ENCODE measurements around the gene TXNDC12. TPM values are rescaled to one million over a fixed set of nuclear protein-coding genes. Genes with fewer than 3 reads are reported as not detected.
"Not testable (repeated sequence)": the region's sequence is repeated elsewhere in the genome, so short reads cannot be mapped to it uniquely, and the experiment has no call there.

TXNDC12 gene
- total RNA-seq, 1 experiment from 2014 or later, result 80.9 TPM

DNA sequence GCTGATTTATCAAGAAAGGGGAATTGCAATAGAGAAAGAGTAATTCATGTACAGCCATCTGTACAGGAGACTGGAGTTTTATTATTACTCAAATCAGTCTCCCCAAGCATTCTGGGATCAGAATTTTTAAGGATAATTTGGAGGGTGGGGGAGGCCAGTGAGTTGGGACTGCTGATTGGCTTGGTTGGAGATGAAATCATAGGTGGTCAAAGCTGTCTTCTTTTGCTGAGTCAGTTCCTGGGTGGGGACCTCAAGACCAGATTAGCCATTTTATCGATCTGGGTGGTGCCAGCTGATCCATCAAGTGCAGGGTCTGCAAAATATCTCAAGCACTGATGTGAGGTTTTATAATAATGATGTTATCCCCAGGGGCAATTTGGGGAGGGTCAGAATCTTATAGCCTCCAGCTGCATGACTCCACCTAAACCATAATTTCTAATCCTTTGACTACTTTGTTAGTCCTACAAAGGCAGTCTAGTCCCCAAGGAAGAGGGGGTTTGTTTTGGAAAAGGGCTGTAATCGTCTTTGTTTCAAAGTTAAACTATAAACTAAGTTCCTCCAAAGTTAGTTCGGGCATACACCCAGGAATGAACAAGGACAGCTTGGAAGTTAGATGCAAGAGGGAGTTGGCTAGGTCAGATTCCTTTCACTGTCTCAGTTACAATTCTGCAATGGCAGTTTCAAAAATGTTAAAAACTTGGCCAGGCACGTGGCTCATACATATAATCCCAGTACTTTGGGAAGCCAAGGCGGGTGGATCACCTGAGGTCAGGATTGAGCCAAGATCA, 47.6 kb downstream of the TXNDC12 start:
- Mint-ChIP-seq H3K27ac (peak overlapping the region; percentile 63; the same call in 1 of the 2 replicates), H3K36me3 (no peaks in the 10 kb centered on the region), H3K27me3 (ENCODE audit: low read depth) (no peaks in the 10 kb centered on the region; the same call in 1 of the 2 replicates), H3K4me3 (peak overlapping the region; percentile 29), H3K9me3 (no peaks in the 10 kb centered on the region), H3K4me1 (peaks cover 23% of the 10 kb centered on the region)
- ATAC-seq, result no peak
- TF ChIP-seq, protein P1, sequence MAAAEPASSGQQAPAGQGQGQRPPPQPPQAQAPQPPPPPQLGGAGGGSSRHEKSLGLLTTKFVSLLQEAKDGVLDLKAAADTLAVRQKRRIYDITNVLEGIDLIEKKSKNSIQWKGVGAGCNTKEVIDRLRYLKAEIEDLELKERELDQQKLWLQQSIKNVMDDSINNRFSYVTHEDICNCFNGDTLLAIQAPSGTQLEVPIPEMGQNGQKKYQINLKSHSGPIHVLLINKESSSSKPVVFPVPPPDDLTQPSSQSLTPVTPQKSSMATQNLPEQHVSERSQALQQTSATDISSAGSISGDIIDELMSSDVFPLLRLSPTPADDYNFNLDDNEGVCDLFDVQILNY (CRISPR knock-in tag; IDR thresholded peaks at IDR 0.05), result no peak
- TF ChIP-seq GABPB1 (CRISPR knock-in tag; IDR thresholded peaks at IDR 0.05), result no peak
- TF ChIP-seq, protein P2, sequence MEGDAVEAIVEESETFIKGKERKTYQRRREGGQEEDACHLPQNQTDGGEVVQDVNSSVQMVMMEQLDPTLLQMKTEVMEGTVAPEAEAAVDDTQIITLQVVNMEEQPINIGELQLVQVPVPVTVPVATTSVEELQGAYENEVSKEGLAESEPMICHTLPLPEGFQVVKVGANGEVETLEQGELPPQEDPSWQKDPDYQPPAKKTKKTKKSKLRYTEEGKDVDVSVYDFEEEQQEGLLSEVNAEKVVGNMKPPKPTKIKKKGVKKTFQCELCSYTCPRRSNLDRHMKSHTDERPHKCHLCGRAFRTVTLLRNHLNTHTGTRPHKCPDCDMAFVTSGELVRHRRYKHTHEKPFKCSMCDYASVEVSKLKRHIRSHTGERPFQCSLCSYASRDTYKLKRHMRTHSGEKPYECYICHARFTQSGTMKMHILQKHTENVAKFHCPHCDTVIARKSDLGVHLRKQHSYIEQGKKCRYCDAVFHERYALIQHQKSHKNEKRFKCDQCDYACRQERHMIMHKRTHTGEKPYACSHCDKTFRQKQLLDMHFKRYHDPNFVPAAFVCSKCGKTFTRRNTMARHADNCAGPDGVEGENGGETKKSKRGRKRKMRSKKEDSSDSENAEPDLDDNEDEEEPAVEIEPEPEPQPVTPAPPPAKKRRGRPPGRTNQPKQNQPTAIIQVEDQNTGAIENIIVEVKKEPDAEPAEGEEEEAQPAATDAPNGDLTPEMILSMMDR (IDR thresholded peaks at IDR 0.05), result no peak
- TF ChIP-seq, protein P3, sequence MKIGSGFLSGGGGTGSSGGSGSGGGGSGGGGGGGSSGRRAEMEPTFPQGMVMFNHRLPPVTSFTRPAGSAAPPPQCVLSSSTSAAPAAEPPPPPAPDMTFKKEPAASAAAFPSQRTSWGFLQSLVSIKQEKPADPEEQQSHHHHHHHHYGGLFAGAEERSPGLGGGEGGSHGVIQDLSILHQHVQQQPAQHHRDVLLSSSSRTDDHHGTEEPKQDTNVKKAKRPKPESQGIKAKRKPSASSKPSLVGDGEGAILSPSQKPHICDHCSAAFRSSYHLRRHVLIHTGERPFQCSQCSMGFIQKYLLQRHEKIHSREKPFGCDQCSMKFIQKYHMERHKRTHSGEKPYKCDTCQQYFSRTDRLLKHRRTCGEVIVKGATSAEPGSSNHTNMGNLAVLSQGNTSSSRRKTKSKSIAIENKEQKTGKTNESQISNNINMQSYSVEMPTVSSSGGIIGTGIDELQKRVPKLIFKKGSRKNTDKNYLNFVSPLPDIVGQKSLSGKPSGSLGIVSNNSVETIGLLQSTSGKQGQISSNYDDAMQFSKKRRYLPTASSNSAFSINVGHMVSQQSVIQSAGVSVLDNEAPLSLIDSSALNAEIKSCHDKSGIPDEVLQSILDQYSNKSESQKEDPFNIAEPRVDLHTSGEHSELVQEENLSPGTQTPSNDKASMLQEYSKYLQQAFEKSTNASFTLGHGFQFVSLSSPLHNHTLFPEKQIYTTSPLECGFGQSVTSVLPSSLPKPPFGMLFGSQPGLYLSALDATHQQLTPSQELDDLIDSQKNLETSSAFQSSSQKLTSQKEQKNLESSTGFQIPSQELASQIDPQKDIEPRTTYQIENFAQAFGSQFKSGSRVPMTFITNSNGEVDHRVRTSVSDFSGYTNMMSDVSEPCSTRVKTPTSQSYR (CRISPR knock-in tag; IDR thresholded peaks at IDR 0.05), result no peak
- no peak for TF ChIP-seq ZNF232 (CRISPR knock-in tag; IDR thresholded peaks at IDR 0.05)
- TF ChIP-seq TP53 (CRISPR knock-in tag; IDR thresholded peaks at IDR 0.05), result no peak
- TF ChIP-seq NFATC4 (CRISPR knock-in tag; IDR thresholded peaks at IDR 0.05), result no peak
- TF ChIP-seq SMAD4 (CRISPR knock-in tag; IDR thresholded peaks at IDR 0.05), result no peak
- TF ChIP-seq NR1H2 (CRISPR knock-in tag; IDR thresholded peaks at IDR 0.05), result no peak
- TF ChIP-seq, protein P4, sequence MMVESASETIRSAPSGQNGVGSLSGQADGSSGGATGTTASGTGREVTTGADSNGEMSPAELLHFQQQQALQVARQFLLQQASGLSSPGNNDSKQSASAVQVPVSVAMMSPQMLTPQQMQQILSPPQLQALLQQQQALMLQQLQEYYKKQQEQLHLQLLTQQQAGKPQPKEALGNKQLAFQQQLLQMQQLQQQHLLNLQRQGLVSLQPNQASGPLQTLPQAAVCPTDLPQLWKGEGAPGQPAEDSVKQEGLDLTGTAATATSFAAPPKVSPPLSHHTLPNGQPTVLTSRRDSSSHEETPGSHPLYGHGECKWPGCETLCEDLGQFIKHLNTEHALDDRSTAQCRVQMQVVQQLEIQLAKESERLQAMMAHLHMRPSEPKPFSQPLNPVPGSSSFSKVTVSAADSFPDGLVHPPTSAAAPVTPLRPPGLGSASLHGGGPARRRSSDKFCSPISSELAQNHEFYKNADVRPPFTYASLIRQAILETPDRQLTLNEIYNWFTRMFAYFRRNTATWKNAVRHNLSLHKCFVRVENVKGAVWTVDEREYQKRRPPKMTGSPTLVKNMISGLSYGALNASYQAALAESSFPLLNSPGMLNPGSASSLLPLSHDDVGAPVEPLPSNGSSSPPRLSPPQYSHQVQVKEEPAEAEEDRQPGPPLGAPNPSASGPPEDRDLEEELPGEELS (CRISPR knock-in tag; IDR thresholded peaks at IDR 0.05), result no peak
- TF ChIP-seq ELF4 (CRISPR knock-in tag; IDR thresholded peaks at IDR 0.05; ENCODE audit: low read depth), result no peak
- TF ChIP-seq, protein P5, sequence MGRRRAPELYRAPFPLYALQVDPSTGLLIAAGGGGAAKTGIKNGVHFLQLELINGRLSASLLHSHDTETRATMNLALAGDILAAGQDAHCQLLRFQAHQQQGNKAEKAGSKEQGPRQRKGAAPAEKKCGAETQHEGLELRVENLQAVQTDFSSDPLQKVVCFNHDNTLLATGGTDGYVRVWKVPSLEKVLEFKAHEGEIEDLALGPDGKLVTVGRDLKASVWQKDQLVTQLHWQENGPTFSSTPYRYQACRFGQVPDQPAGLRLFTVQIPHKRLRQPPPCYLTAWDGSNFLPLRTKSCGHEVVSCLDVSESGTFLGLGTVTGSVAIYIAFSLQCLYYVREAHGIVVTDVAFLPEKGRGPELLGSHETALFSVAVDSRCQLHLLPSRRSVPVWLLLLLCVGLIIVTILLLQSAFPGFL (CRISPR knock-in tag; IDR thresholded peaks at IDR 0.05; ENCODE audit: borderline replicate concordance), result no peak
- TF ChIP-seq FOXK1 (CRISPR knock-in tag; IDR thresholded peaks at IDR 0.05), result no peak
- no peak for TF ChIP-seq MYBL2 (CRISPR knock-in tag; IDR thresholded peaks at IDR 0.05)
- no peak for TF ChIP-seq CBFB (CRISPR knock-in tag; IDR thresholded peaks at IDR 0.05; ENCODE audit: low read depth)
- TF ChIP-seq, protein P6, sequence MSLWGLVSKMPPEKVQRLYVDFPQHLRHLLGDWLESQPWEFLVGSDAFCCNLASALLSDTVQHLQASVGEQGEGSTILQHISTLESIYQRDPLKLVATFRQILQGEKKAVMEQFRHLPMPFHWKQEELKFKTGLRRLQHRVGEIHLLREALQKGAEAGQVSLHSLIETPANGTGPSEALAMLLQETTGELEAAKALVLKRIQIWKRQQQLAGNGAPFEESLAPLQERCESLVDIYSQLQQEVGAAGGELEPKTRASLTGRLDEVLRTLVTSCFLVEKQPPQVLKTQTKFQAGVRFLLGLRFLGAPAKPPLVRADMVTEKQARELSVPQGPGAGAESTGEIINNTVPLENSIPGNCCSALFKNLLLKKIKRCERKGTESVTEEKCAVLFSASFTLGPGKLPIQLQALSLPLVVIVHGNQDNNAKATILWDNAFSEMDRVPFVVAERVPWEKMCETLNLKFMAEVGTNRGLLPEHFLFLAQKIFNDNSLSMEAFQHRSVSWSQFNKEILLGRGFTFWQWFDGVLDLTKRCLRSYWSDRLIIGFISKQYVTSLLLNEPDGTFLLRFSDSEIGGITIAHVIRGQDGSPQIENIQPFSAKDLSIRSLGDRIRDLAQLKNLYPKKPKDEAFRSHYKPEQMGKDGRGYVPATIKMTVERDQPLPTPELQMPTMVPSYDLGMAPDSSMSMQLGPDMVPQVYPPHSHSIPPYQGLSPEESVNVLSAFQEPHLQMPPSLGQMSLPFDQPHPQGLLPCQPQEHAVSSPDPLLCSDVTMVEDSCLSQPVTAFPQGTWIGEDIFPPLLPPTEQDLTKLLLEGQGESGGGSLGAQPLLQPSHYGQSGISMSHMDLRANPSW (CRISPR knock-in tag; conservative IDR thresholded peaks at IDR 0.05; ENCODE audit: low read depth), result no peak
- ChIA-PET POLR2A (no interaction called here), CTCF (no interaction called here)
- no peak for DNase-seq (ENCODE audit: low spot score)

DNA sequence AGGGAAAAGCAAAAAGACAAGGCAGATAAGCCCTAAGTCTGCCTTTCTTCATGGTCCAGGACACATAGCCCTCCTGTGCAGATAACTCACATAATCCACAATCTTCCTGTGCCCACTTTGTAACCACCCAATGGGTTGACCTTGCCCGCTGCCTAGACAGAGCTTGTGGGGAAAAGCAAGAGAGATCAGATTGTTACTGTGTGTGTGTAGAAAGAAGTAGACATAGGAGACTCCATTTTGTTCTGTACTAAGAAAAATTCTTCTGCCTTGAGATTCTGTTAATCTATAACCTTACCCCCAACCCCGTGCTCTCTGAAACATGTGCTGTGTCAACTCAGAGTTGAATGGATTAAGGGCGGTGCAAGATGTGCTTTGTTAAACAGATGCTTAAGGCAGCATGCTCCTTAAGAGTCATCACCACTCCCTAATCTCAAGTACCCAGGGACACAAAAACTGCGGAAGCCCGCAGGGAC, 48.9 kb downstream of the TXNDC12 start:
- ATAC-seq, result peak; percentile 29; the same call in 1 of the 2 replicates
- H3K27me3 Mint-ChIP-seq (ENCODE audit: low read depth); CTCF ChIA-PET; POLR2A ChIA-PET; H3K4me3 Mint-ChIP-seq; H3K9me3 Mint-ChIP-seq; H3K36me3 Mint-ChIP-seq; DNase-seq (ENCODE audit: low spot score): not testable (repeated sequence)
- peaks cover 23% of the 10 kb centered on the region for H3K4me1 Mint-ChIP-seq
- peak overlapping the region; percentile 57 for H3K27ac Mint-ChIP-seq

DNA sequence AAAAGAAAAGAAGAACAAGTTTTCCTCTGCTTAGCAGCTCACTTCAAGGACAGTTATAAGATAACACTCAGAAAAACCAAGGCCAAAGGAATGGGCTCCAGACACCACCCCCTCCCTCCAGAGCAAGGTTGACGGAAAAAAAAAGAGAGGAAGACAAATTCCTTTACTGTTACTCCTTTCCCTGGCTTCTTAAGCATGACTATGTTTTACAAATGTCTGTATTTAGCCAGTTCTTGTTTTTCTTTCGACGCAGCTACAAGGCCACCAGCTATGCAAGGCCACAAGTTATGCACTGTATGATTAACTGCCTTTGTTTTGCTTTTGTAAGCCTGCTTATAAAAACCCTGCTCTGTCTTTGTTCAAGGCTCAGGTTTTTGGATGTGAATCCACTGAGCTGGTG, 49.4 kb downstream of the TXNDC12 start:
- not testable (repeated sequence) for H3K4me3 Mint-ChIP-seq; ATAC-seq; H3K27me3 Mint-ChIP-seq (ENCODE audit: low read depth); H3K9me3 Mint-ChIP-seq; H3K36me3 Mint-ChIP-seq; DNase-seq (ENCODE audit: low spot score)
- Mint-ChIP-seq H3K4me1 (peaks cover 23% of the 10 kb centered on the region), H3K27ac (0 out of 2 replicates have a peak overlapping the region, but pooled peaks have one; percentile 57)
- ChIA-PET CTCF (interaction anchor here (0.6 kb wide), 1 partner anchor 223 kb away, joined by 3 read pairs; no protein-coding TSS in a partner anchor), POLR2A (interaction anchor here (0.9 kb wide), 1 partner anchor 16 kb away, joined by 4 read pairs; no protein-coding TSS in a partner anchor)

All from WTC11 (cell line).